NCI-H146 treated with DMSO at 0.1 percent for 48 hours (cell line): ENCODE measurements around the gene POLH.

Experiments used
- DNase-seq: peaks from one replicate; lab custom pipeline; 2025; ENCODE audit not compliant: unreplicated experiment; lab: John Stamatoyannopoulos, UW

POLH gene

GRCh38 chr6:43604174-43604573 is 28.2 kb downstream of the POLH start:
- DNase-seq, result no peak

- DNase-seq, result no peak
These were observed 30.0 kb downstream of the POLH start for GRCh38 chr6:43606019-43606418.

DNA sequence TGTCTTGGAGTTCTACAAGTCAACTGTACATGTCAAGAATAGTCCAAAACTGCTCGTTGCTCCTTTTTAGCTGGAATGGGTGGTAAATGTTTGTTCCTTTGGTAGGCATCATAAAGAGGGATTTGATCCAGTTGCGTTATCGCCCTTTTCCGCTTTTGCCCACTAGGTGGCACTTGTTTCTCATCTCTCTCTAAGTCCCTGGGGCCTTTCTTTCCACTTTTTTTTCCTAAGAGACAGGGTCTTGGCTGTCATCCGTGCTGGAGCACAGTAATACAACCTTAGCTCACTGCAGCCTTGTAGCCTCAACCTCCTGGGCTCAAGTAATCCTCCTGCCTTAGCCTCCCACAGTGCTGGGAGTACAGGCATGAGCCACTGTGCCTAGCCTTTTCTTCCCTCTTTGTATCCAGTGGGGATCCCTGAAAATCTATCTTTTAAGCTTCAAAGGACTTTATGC is 32.4 kb downstream of the POLH start:
- peak; percentile 88 for DNase-seq

- DNase-seq, result no peak
These were observed 32.8 kb downstream of the POLH start for GRCh38 chr6:43608807-43609206.

GRCh38 chr6:43609402-43609801 is 33.4 kb downstream of the POLH start:
- no peak for DNase-seq

- no peak for DNase-seq
These were observed 34.4 kb downstream of the POLH start for GRCh38 chr6:43610431-43610830.

GRCh38 chr6:43613721-43614395 is 37.9 kb downstream of the POLH start:
- no peak for DNase-seq

- DNase-seq, result no peak
These were observed 38.4 kb downstream of the POLH start for GRCh38 chr6:43614396-43614730.

DNA sequence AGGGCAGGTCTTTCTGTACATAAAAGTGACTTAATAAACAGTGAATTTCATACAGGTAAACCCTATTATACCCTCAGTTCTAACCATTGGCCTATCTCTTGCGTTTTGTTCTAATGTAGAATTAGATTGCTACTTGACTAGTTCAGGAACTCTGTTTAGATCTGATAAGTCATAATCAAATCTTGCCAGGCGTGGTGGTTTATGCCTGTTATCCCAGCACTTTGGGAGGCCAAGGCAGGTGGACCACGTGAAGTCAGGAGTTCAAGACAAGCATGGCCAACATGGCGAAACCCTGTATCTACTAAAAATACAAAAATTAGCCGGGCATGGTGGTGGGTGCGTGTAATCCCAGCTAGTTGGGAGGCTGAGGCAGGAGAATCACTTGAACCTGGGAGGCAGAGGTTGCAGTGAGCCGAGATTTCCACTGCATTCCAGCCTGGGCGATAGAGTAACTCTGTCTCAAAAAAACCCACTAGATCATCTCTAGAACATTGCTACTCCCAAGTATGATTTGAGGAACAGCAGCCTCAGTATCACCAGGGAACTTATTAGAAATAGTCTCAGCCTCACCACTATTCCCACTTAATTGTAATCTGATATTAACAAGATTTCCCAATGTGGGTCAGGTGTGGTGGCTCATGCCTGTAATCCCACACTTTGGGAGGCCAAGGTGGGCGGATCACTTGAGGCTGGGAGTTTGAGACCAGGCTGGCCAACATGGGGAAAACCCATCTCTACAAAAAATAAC is 40.9 kb downstream of the POLH start:
- DNase-seq, result no peak

GRCh38 chr6:43621078-43621835 is 45.3 kb downstream of the POLH start:
- no peak for DNase-seq

- no peak for DNase-seq
These were observed 45.8 kb downstream of the POLH start for GRCh38 chr6:43621836-43622180.

GRCh38 chr6:43622541-43622940 is 46.6 kb downstream of the POLH start:
- no peak for DNase-seq

DNA sequence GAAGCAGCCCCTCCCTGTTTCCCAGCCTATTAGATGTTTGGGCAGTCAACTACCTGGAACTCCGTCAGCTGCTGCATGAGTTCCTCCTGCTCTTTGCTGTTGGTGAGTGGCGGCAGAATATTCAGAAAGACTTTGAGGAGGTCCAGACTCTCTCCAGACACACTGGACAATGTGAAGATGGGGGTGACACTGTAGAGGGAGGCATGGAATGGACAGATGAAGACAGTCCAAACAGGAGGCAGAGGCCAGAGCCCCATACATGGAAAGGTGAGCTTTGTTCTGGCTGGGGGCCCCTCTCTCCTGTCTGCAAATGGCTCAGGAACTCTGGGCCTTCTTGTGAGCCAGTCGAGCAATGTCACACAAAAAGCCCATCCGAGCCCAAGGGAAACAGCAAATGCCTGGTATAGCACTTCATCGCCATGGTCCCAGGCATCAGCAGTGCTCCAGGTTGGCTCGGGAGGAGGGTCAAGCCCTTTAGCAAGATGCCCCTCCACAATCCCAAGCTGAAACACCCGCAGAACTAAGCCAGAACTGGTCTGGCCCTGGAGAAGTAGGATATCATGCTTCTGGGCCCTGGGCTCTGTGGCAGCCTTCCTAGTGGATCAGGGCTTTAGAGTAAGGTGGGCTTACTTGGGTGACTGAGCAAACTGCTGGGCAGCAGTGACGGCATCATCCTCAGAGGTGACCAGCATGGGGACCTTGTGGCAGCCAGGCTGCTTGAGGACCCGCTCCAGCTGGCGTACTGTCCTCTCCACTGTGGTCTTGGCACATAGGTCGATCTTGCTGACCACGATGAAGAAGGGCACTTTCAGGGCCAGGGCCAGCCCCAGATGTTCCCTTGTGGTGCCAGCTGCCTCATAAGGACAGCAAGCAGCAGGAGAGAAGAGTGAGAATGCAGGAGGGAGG is 48.1 kb downstream of the POLH start:
- DNase-seq, result no peak

DNA sequence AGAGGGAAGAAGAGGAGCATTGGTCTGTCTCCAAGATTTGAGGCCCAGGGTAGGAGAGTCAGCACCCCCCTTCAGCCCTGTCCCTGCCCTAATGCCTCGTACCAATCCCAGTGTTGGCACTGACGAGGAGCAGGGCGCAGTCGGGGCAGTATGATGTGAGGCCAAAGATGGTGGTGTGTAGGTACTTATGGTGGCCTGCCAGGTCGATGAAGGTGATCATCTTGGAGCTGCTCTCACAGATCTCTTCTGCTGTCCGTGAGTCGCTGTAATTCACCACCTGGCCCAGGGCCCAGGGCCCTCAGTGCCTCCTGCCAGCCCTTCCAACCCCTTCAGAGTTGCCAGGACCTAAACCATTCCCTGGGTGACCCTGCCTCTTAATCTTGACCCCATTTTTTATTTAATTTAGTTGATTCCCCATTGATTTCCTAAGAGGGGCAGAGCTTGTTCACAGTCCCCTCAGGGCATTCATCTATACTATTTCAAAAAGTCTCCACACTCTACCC is 48.9 kb downstream of the POLH start:
- no peak for DNase-seq

GRCh38 chr6:43625393-43625992 is 49.5 kb downstream of the POLH start:
- DNase-seq, result no peak

DNA sequence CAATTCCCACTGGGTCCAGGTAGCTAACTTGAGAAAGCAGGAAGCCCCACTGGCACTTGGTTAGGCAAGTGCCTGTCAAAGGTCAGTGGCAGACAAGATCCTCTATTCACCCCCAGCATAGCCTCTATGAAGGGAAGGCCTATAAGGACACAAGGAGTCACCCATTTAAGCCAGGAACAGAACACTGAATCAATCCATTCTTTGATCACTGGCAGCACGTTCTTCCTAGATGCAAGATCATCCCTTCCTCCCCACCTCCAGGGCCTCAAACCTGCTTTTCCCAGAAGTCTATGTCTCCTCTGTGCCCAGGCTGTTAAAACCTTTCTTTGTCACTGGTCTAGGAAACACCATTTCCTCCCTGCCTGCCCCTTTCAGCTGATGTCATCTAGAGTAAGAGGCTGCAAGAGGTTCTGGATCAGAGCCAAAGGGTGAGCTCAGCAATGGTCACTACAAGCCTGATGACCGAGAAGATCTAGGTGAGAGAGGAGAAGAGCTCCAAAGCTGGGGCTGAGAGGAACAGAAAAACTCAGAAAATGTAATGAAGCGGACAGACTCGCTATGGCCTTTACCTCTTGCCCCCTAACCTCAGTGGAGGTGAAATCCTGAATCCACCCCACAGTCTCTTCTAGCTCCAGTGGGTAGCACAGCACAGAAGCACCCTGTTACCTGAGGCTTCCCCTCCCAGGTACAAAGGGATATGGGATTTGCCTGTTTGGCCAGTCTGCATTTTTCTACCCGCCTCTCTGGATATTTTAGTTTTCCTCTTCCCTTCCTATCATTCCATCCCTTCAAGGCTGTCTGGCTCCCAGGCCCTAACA is 51.2 kb downstream of the POLH start:
- DNase-seq, result peak; percentile 80

GRCh38 chr6:43628393-43629103 is 52.6 kb downstream of the POLH start:
- DNase-seq, result peak; percentile 62

DNA sequence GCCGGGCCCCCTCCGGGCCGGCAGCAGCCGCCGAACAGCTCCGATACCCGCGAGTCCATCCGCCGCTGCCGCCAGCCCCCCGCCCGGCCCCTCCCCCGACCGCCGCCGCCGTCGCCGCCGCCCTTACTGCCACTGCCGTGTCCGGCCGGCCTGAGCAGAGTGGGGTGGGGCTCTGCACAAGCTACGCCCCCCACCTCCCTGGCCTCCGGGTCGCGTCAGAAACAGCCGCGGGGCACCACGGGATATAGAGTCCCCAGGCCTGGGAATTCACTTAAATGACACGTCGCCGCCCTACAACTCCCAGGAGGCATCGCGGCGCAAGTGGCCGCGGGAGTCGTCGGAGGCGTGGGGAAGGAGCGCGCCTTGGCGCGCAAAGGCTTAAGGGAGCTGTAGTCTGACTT is 53.1 kb downstream of the POLH start, which contains the start of gene GTPBP2:
GTPBP2 (minus strand) TSS at position 161 of the 401 bp plus-strand sequence; CDS start at position 59, 102 bp downstream.
- DNase-seq, result peak; percentile 99
